GM11168 (cell line): ENCODE results near the gene MCRIP1.

Experiments used
- in situ Hi-C: fragments of 300-500 bp; cut with MboI; formaldehyde crosslinking; loops from one replicate; pipeline ENCODE4 v1.12.0; 2022; ENCODE audit warnings: low sequenced_read_pairs; ENCODE audit not compliant: unreplicated experiment

MCRIP1 gene

GRCh38 chr17:81808778-81809555 is 24.1 kb downstream of the MCRIP1 start:
- in situ Hi-C loops, result no loop called here

GRCh38 chr17:81807839-81808238 is 25.3 kb downstream of the MCRIP1 start:
- in situ Hi-C loops, result no loop called here

GRCh38 chr17:81807210-81807719 is 25.8 kb downstream of the MCRIP1 start:
- in situ Hi-C loops, result no loop called here

GRCh38 chr17:81806461-81807209 is 26.5 kb downstream of the MCRIP1 start:
- in situ Hi-C loops, result no loop called here

GRCh38 chr17:81805707-81806460 is 27.2 kb downstream of the MCRIP1 start:
- in situ Hi-C loops, result no loop called here

- in situ Hi-C loops, result no loop called here
These were observed 28.3 kb downstream of the MCRIP1 start for GRCh38 chr17:81804559-81805399.

- in situ Hi-C loops, result no loop called here
These were observed 29.1 kb downstream of the MCRIP1 start, which contains the start of gene GCGR for GRCh38 chr17:81803728-81804558. Gene GCGR (plus strand): TSS chr17:81804150. CDS start chr17:81809019, 4,869 bp downstream.

- in situ Hi-C loops, result no loop called here
These were observed 30.0 kb downstream of the MCRIP1 start for GRCh38 chr17:81802856-81803643.

GRCh38 chr17:81802048-81802758 is 30.9 kb downstream of the MCRIP1 start:
- in situ Hi-C loops, result no loop called here

GRCh38 chr17:81801327-81801726 is 31.8 kb downstream of the MCRIP1 start:
- in situ Hi-C loops, result no loop called here

- in situ Hi-C loops, result no loop called here
These were observed 38.6 kb downstream of the MCRIP1 start for GRCh38 chr17:81794509-81794908.

- in situ Hi-C loops, result no loop called here
These were observed 39.0 kb downstream of the MCRIP1 start for GRCh38 chr17:81794074-81794476.

GRCh38 chr17:81792675-81793615 is 40.1 kb downstream of the MCRIP1 start:
- in situ Hi-C loops, result no loop called here
